ENCODE data around the gene APOBEC3G.
"Not testable (repeated sequence)": the region's sequence is repeated elsewhere in the genome, so short reads cannot be mapped to it uniquely, and the experiment has no call there.

The APOBEC3G gene

GRCh38 chr22:39076155-39077025, 685 bp upstream of the APOBEC3G start:
- not testable (repeated sequence) for H3K4me1 ChIP-seq (ENCODE audit: insufficient read depth, low read length); H3K36me3 ChIP-seq (ENCODE audit: insufficient read depth, low read length); H2AFZ ChIP-seq (ENCODE audit: low read depth, low read length); H3K9me3 ChIP-seq (ENCODE audit: low read length); H3K27me3 ChIP-seq (ENCODE audit: insufficient read depth, low read length); H3K4me3 ChIP-seq (ENCODE audit: low read length)

- H3K4me3 ChIP-seq (ENCODE audit: low read length); H3K36me3 ChIP-seq (ENCODE audit: insufficient read depth, low read length); H3K9me3 ChIP-seq (ENCODE audit: low read length); H3K27me3 ChIP-seq (ENCODE audit: insufficient read depth, low read length); H3K4me1 ChIP-seq (ENCODE audit: insufficient read depth, low read length); H2AFZ ChIP-seq (ENCODE audit: low read depth, low read length): not testable (repeated sequence)
These were observed 837 bp downstream of the APOBEC3G start for GRCh38 chr22:39077912-39078311.

GRCh38 chr22:39078329-39078728, 1.3 kb downstream of the APOBEC3G start:
- Histone ChIP-seq H3K9me3 (ENCODE audit: low read length) (no peaks in the 10 kb centered on the region), H3K4me3 (ENCODE audit: low read length) (no peak overlapping the region), H3K4me1 (ENCODE audit: insufficient read depth, low read length) (no peaks in the 10 kb centered on the region), H3K27me3 (ENCODE audit: insufficient read depth, low read length) (peaks cover 7% of the 10 kb centered on the region), H3K36me3 (ENCODE audit: insufficient read depth, low read length) (no peaks in the 10 kb centered on the region), H2AFZ (ENCODE audit: low read depth, low read length) (no peak overlapping the region)

GRCh38 chr22:39079054-39079637, 2.1 kb downstream of the APOBEC3G start:
- not testable (repeated sequence) for H3K4me1 ChIP-seq (ENCODE audit: insufficient read depth, low read length); H2AFZ ChIP-seq (ENCODE audit: low read depth, low read length); H3K36me3 ChIP-seq (ENCODE audit: insufficient read depth, low read length); H3K4me3 ChIP-seq (ENCODE audit: low read length); H3K9me3 ChIP-seq (ENCODE audit: low read length); H3K27me3 ChIP-seq (ENCODE audit: insufficient read depth, low read length)

- H2AFZ ChIP-seq (ENCODE audit: low read depth, low read length) = no peak overlapping the region
- peaks cover 10% of the 10 kb centered on the region for H3K27me3 ChIP-seq (ENCODE audit: insufficient read depth, low read length)
- H3K4me1 ChIP-seq (ENCODE audit: insufficient read depth, low read length) = no peaks in the 10 kb centered on the region
- H3K4me3 ChIP-seq (ENCODE audit: low read length) = no peak overlapping the region
- no peaks in the 10 kb centered on the region for H3K9me3 ChIP-seq (ENCODE audit: low read length)
- no peaks in the 10 kb centered on the region for H3K36me3 ChIP-seq (ENCODE audit: insufficient read depth, low read length)
These were observed 3.1 kb downstream of the APOBEC3G start for GRCh38 chr22:39080052-39080762.

GRCh38 chr22:39081016-39081415, 3.9 kb downstream of the APOBEC3G start:
- Histone ChIP-seq H2AFZ (ENCODE audit: low read depth, low read length) (no peak overlapping the region), H3K4me1 (ENCODE audit: insufficient read depth, low read length) (no peaks in the 10 kb centered on the region), H3K36me3 (ENCODE audit: insufficient read depth, low read length) (no peaks in the 10 kb centered on the region), H3K9me3 (ENCODE audit: low read length) (no peaks in the 10 kb centered on the region), H3K4me3 (ENCODE audit: low read length) (no peak overlapping the region), H3K27me3 (ENCODE audit: insufficient read depth, low read length) (peaks cover 10% of the 10 kb centered on the region)

GRCh38 chr22:39081598-39081997, 4.5 kb downstream of the APOBEC3G start:
- Histone ChIP-seq H3K9me3 (ENCODE audit: low read length) (no peaks in the 10 kb centered on the region), H3K36me3 (ENCODE audit: insufficient read depth, low read length) (no peaks in the 10 kb centered on the region), H3K4me1 (ENCODE audit: insufficient read depth, low read length) (no peaks in the 10 kb centered on the region), H3K27me3 (ENCODE audit: insufficient read depth, low read length) (peaks cover 10% of the 10 kb centered on the region), H2AFZ (ENCODE audit: low read depth, low read length) (no peak overlapping the region), H3K4me3 (ENCODE audit: low read length) (no peak overlapping the region)

GRCh38 chr22:39083212-39084165, 6.4 kb downstream of the APOBEC3G start:
- Histone ChIP-seq H2AFZ (ENCODE audit: low read depth, low read length) (no peak overlapping the region), H3K4me3 (ENCODE audit: low read length) (no peak overlapping the region), H3K4me1 (ENCODE audit: insufficient read depth, low read length) (peaks cover 3% of the 10 kb centered on the region), H3K27me3 (ENCODE audit: insufficient read depth, low read length) (peaks cover 10% of the 10 kb centered on the region), H3K9me3 (ENCODE audit: low read length) (no peaks in the 10 kb centered on the region), H3K36me3 (ENCODE audit: insufficient read depth, low read length) (no peaks in the 10 kb centered on the region)

- H3K9me3 ChIP-seq (ENCODE audit: low read length) = no peaks in the 10 kb centered on the region
These were observed 7.6 kb downstream of the APOBEC3G start for GRCh38 chr22:39084666-39085065.

GRCh38 chr22:39087098-39087497, 10.0 kb downstream of the APOBEC3G start:
- Histone ChIP-seq H3K27me3 (ENCODE audit: insufficient read depth, low read length) (peaks cover 17% of the 10 kb centered on the region), H3K4me3 (ENCODE audit: low read length) (no peak overlapping the region), H2AFZ (ENCODE audit: low read depth, low read length) (no peak overlapping the region), H3K36me3 (ENCODE audit: insufficient read depth, low read length) (no peaks in the 10 kb centered on the region), H3K9me3 (ENCODE audit: low read length) (no peaks in the 10 kb centered on the region), H3K4me1 (ENCODE audit: insufficient read depth, low read length) (peaks cover 3% of the 10 kb centered on the region)

More at GRCh38 chr22:39084666-39085065, 7.6 kb downstream of the APOBEC3G start:
- Histone ChIP-seq H3K4me1 (ENCODE audit: insufficient read depth, low read length) (peaks cover 3% of the 10 kb centered on the region), H3K36me3 (ENCODE audit: insufficient read depth, low read length) (no peaks in the 10 kb centered on the region), H3K27me3 (ENCODE audit: insufficient read depth, low read length) (peaks cover 10% of the 10 kb centered on the region), H3K4me3 (ENCODE audit: low read length) (no peak overlapping the region), H2AFZ (ENCODE audit: low read depth, low read length) (no peak overlapping the region)

- H3K4me1 ChIP-seq (ENCODE audit: insufficient read depth, low read length) = peaks cover 3% of the 10 kb centered on the region
- H3K4me3 ChIP-seq (ENCODE audit: low read length) = no peak overlapping the region
- no peaks in the 10 kb centered on the region for H3K36me3 ChIP-seq (ENCODE audit: insufficient read depth, low read length)
- no peak overlapping the region for H2AFZ ChIP-seq (ENCODE audit: low read depth, low read length)
- H3K27me3 ChIP-seq (ENCODE audit: insufficient read depth, low read length) = peaks cover 20% of the 10 kb centered on the region
- H3K9me3 ChIP-seq (ENCODE audit: low read length) = no peaks in the 10 kb centered on the region
These were observed 11.0 kb downstream of the APOBEC3G start for GRCh38 chr22:39087881-39088684.

- no peak overlapping the region for H2AFZ ChIP-seq (ENCODE audit: low read depth, low read length)
- H3K36me3 ChIP-seq (ENCODE audit: insufficient read depth, low read length) = no peaks in the 10 kb centered on the region
- peaks cover 3% of the 10 kb centered on the region for H3K4me1 ChIP-seq (ENCODE audit: insufficient read depth, low read length)
- H3K9me3 ChIP-seq (ENCODE audit: low read length) = no peaks in the 10 kb centered on the region
- H3K4me3 ChIP-seq (ENCODE audit: low read length) = no peak overlapping the region
- peaks cover 21% of the 10 kb centered on the region for H3K27me3 ChIP-seq (ENCODE audit: insufficient read depth, low read length)
These were observed 11.6 kb downstream of the APOBEC3G start for GRCh38 chr22:39088685-39089032.

Data from neuron (in vitro differentiated cells).